Measurements from ENCODE around the gene GNAS-AS1.

Gene GNAS-AS1

GRCh38 chr20:58816957-58817651 is 33.6 kb downstream of the GNAS-AS1 start:
- H3K36me3 ChIP-seq (ENCODE audit: control insufficient read depth in 1 of 2, insufficient read depth in 2 of 2, low read length in 2 of 2): peaks cover 4 to 5% of the 10 kb centered on the region in 2 experiments
- H3K18ac ChIP-seq (ENCODE audit: low read length): no peak overlapping the region
- H2BK120ac ChIP-seq (ENCODE audit: insufficient read depth, low read length, poor library complexity): no peak overlapping the region
- H2AK5ac ChIP-seq (ENCODE audit: low read length): no peak overlapping the region
- no peak for DNase-seq
- H3K4me3 ChIP-seq (ENCODE audit: low read depth, low read length): no peak overlapping the region
- H4K91ac ChIP-seq (ENCODE audit: low read depth, low read length): no peak overlapping the region
- H2AFZ ChIP-seq (ENCODE audit: insufficient read depth, low read length, poor library complexity): no peak overlapping the region
- H3K14ac ChIP-seq (ENCODE audit: low read length): no peak overlapping the region
- no peak overlapping the region for H4K12ac ChIP-seq (ENCODE audit: low read depth, low read length)
- H3K27me3 ChIP-seq (ENCODE audit: insufficient read depth, low read length): no peaks in the 10 kb centered on the region
- H3K79me2 ChIP-seq (ENCODE audit: control insufficient read depth, insufficient read depth, low read length, poor library complexity): no peaks in the 10 kb centered on the region
- H3K23ac ChIP-seq (ENCODE audit: low read length): no peak overlapping the region
- H3K79me1 ChIP-seq (ENCODE audit: low read length): no peaks in the 10 kb centered on the region
- no peak overlapping the region for H2BK12ac ChIP-seq (ENCODE audit: low read length)
- H3K4ac ChIP-seq (ENCODE audit: low read depth, low read length): no peak overlapping the region
- H3K27ac ChIP-seq (ENCODE audit: low read depth, low read length): no peak overlapping the region
- H3K4me2 ChIP-seq (ENCODE audit: low read length): no peak overlapping the region
- H4K8ac ChIP-seq (ENCODE audit: low read depth, low read length): no peak overlapping the region
- H3K4me1 ChIP-seq (ENCODE audit: control insufficient read depth in 1 of 2, insufficient read depth in 2 of 2, low read length in 2 of 2): peaks cover 3 to 6% of the 10 kb centered on the region in 2 experiments
- H3K9me3 ChIP-seq (ENCODE audit: insufficient read depth, low read depth, low read length): peaks cover 14% of the 10 kb centered on the region
- no peak overlapping the region for H2BK5ac ChIP-seq (ENCODE audit: low read depth, low read length, poor library complexity)
- no CpG with 5 or more reads among the region's 30 CpGs for WGBS (ENCODE audit: extremely low coverage, insufficient coverage, insufficient read length)
- H3K9ac ChIP-seq (ENCODE audit: low read length): no peak overlapping the region

GRCh38 chr20:58816051-58816450 is 34.7 kb downstream of the GNAS-AS1 start:
- Histone ChIP-seq H3K36me3 (ENCODE audit: control insufficient read depth in 1 of 2, insufficient read depth in 2 of 2, low read length in 2 of 2) (peaks cover 2 to 4% of the 10 kb centered on the region in 2 experiments), H4K91ac (ENCODE audit: low read depth, low read length) (no peak overlapping the region), H3K79me1 (ENCODE audit: low read length) (no peaks in the 10 kb centered on the region), H3K4me1 (ENCODE audit: control insufficient read depth in 1 of 2, insufficient read depth in 2 of 2, low read length in 2 of 2) (peaks cover 3 to 6% of the 10 kb centered on the region in 2 experiments), H4K12ac (ENCODE audit: low read depth, low read length) (no peak overlapping the region), H3K4me3 (ENCODE audit: low read depth, low read length) (no peak overlapping the region), H3K79me2 (ENCODE audit: control insufficient read depth, insufficient read depth, low read length, poor library complexity) (no peaks in the 10 kb centered on the region), H3K9me3 (ENCODE audit: insufficient read depth, low read depth, low read length) (peaks cover 12% of the 10 kb centered on the region), H3K23ac (ENCODE audit: low read length) (no peak overlapping the region), H3K4me2 (ENCODE audit: low read length) (no peak overlapping the region), H3K27me3 (ENCODE audit: insufficient read depth, low read length) (no peaks in the 10 kb centered on the region), H3K27ac (ENCODE audit: low read depth, low read length) (no peak overlapping the region), H3K14ac (ENCODE audit: low read length) (no peak overlapping the region), H3K18ac (ENCODE audit: low read length) (no peak overlapping the region), H3K4ac (ENCODE audit: low read depth, low read length) (no peak overlapping the region), H2BK5ac (ENCODE audit: low read depth, low read length, poor library complexity) (no peak overlapping the region), H2BK120ac (ENCODE audit: insufficient read depth, low read length, poor library complexity) (no peak overlapping the region), H4K8ac (ENCODE audit: low read depth, low read length) (no peak overlapping the region), H2AK5ac (ENCODE audit: low read length) (no peak overlapping the region), H2BK12ac (ENCODE audit: low read length) (no peak overlapping the region), H3K9ac (ENCODE audit: low read length) (no peak overlapping the region), H2AFZ (ENCODE audit: insufficient read depth, low read length, poor library complexity) (no peak overlapping the region)
- WGBS (ENCODE audit: extremely low coverage, insufficient coverage, insufficient read length): no CpG with 5 or more reads among the region's 10 CpGs
- DNase-seq: no peak

- Histone ChIP-seq H3K23ac (ENCODE audit: low read length) (no peak overlapping the region), H3K4me2 (ENCODE audit: low read length) (no peak overlapping the region), H2AK5ac (ENCODE audit: low read length) (no peak overlapping the region), H2BK120ac (ENCODE audit: insufficient read depth, low read length, poor library complexity) (no peak overlapping the region), H3K4me1 (ENCODE audit: control insufficient read depth in 1 of 2, insufficient read depth in 2 of 2, low read length in 2 of 2) (peaks cover 3 to 6% of the 10 kb centered on the region in 2 experiments), H2BK12ac (ENCODE audit: low read length) (no peak overlapping the region), H3K79me2 (ENCODE audit: control insufficient read depth, insufficient read depth, low read length, poor library complexity) (no peaks in the 10 kb centered on the region), H2AFZ (ENCODE audit: insufficient read depth, low read length, poor library complexity) (no peak overlapping the region), H3K4me3 (ENCODE audit: low read depth, low read length) (no peak overlapping the region), H3K14ac (ENCODE audit: low read length) (no peak overlapping the region), H4K91ac (ENCODE audit: low read depth, low read length) (no peak overlapping the region), H4K8ac (ENCODE audit: low read depth, low read length) (no peak overlapping the region), H3K18ac (ENCODE audit: low read length) (no peak overlapping the region), H3K79me1 (ENCODE audit: low read length) (no peaks in the 10 kb centered on the region), H4K12ac (ENCODE audit: low read depth, low read length) (no peak overlapping the region), H3K9me3 (ENCODE audit: insufficient read depth, low read depth, low read length) (peaks cover 8% of the 10 kb centered on the region), H3K4ac (ENCODE audit: low read depth, low read length) (no peak overlapping the region), H3K36me3 (ENCODE audit: control insufficient read depth in 1 of 2, insufficient read depth in 2 of 2, low read length in 2 of 2) (peaks cover 0 to 3% of the 10 kb centered on the region in 2 experiments), H3K9ac (ENCODE audit: low read length) (no peak overlapping the region), H3K27me3 (ENCODE audit: insufficient read depth, low read length) (no peaks in the 10 kb centered on the region), H3K27ac (ENCODE audit: low read depth, low read length) (no peak overlapping the region), H2BK5ac (ENCODE audit: low read depth, low read length, poor library complexity) (no peak overlapping the region)
- WGBS (ENCODE audit: extremely low coverage, insufficient coverage, insufficient read length): no CpG with 5 or more reads among the region's 11 CpGs
- no peak for DNase-seq
Measured at GRCh38 chr20:58815448-58815847, 35.3 kb downstream of the GNAS-AS1 start.

GRCh38 chr20:58813369-58813768 is 37.3 kb downstream of the GNAS-AS1 start:
- WGBS (ENCODE audit: extremely low coverage, insufficient coverage, insufficient read length): no CpG with 5 or more reads among the region's 8 CpGs
- H3K9me3 ChIP-seq (ENCODE audit: insufficient read depth, low read depth, low read length): peaks cover 5% of the 10 kb centered on the region
- H3K4me2 ChIP-seq (ENCODE audit: low read length): no peak overlapping the region
- peaks cover 0 to 3% of the 10 kb centered on the region in 2 experiments for H3K36me3 ChIP-seq (ENCODE audit: control insufficient read depth in 1 of 2, insufficient read depth in 2 of 2, low read length in 2 of 2)
- H3K27me3 ChIP-seq (ENCODE audit: insufficient read depth, low read length): no peaks in the 10 kb centered on the region
- no peak overlapping the region for H3K14ac ChIP-seq (ENCODE audit: low read length)
- H3K9ac ChIP-seq (ENCODE audit: low read length): peak overlapping the region; percentile 36
- H4K12ac ChIP-seq (ENCODE audit: low read depth, low read length): no peak overlapping the region
- H3K79me2 ChIP-seq (ENCODE audit: control insufficient read depth, insufficient read depth, low read length, poor library complexity): no peaks in the 10 kb centered on the region
- H2BK12ac ChIP-seq (ENCODE audit: low read length): no peak overlapping the region
- no peak overlapping the region for H2BK5ac ChIP-seq (ENCODE audit: low read depth, low read length, poor library complexity)
- DNase-seq: no peak
- H3K4ac ChIP-seq (ENCODE audit: low read depth, low read length): no peak overlapping the region
- H2AK5ac ChIP-seq (ENCODE audit: low read length): no peak overlapping the region
- H2BK120ac ChIP-seq (ENCODE audit: insufficient read depth, low read length, poor library complexity): no peak overlapping the region
- H3K4me1 ChIP-seq (ENCODE audit: control insufficient read depth in 1 of 2, insufficient read depth in 2 of 2, low read length in 2 of 2): peaks cover 0 to under 1% of the 10 kb centered on the region in 2 experiments
- H3K18ac ChIP-seq (ENCODE audit: low read length): no peak overlapping the region
- no peak overlapping the region for H2AFZ ChIP-seq (ENCODE audit: insufficient read depth, low read length, poor library complexity)
- no peak overlapping the region for H4K91ac ChIP-seq (ENCODE audit: low read depth, low read length)
- no peak overlapping the region for H4K8ac ChIP-seq (ENCODE audit: low read depth, low read length)
- no peak overlapping the region for H3K27ac ChIP-seq (ENCODE audit: low read depth, low read length)
- H3K23ac ChIP-seq (ENCODE audit: low read length): no peak overlapping the region
- H3K4me3 ChIP-seq (ENCODE audit: low read depth, low read length): no peak overlapping the region
- H3K79me1 ChIP-seq (ENCODE audit: low read length): no peaks in the 10 kb centered on the region

Data from trophoblast cell (in vitro differentiated cells and primary cell).